AG08396 (cell line): Measurements from ENCODE around the gene SFSWAP.
"Not testable (repeated sequence)": the region's sequence is repeated elsewhere in the genome, so short reads cannot be mapped to it uniquely, and the experiment has no call there.

ENCODE experiments used
- DNase-seq: peaks from one replicate; pipeline ENCODE4 v3.0.0; 2012; ENCODE audit warnings: low spot score, mixed read lengths

Gene SFSWAP

GRCh38 chr12:131702573-131702877 lies 8.4 kb upstream of the SFSWAP start:
- no peak for DNase-seq

- DNase-seq = no peak
These were observed 7.7 kb upstream of the SFSWAP start for GRCh38 chr12:131703161-131703560.

GRCh38 chr12:131704509-131704908 lies 6.4 kb upstream of the SFSWAP start:
- DNase-seq = no peak

- DNase-seq = not testable (repeated sequence)
These were observed 4.2 kb upstream of the SFSWAP start for GRCh38 chr12:131706709-131707108.

- DNase-seq = no peak
These were observed 1.7 kb upstream of the SFSWAP start for GRCh38 chr12:131709226-131709625.

GRCh38 chr12:131711551-131712205 lies 788 bp downstream of the SFSWAP start:
- DNase-seq = no peak

GRCh38 chr12:131713349-131713748 lies 2.5 kb downstream of the SFSWAP start:
- no peak for DNase-seq

- no peak for DNase-seq
These were observed 3.9 kb downstream of the SFSWAP start for GRCh38 chr12:131714759-131715158.

- DNase-seq = no peak
These were observed 5.4 kb downstream of the SFSWAP start for GRCh38 chr12:131716282-131716681.

- DNase-seq = no peak
These were observed 9.4 kb downstream of the SFSWAP start for GRCh38 chr12:131720241-131720640.

- no peak for DNase-seq
These were observed 10.0 kb downstream of the SFSWAP start for GRCh38 chr12:131720921-131721320.

GRCh38 chr12:131721548-131721947 lies 10.7 kb downstream of the SFSWAP start:
- DNase-seq = no peak

- no peak for DNase-seq
These were observed 12.6 kb downstream of the SFSWAP start for GRCh38 chr12:131723532-131723931.

- no peak for DNase-seq
These were observed 13.6 kb downstream of the SFSWAP start for GRCh38 chr12:131724534-131724933.

GRCh38 chr12:131725503-131725902 lies 14.6 kb downstream of the SFSWAP start:
- DNase-seq = no peak

GRCh38 chr12:131728720-131729119 lies 17.8 kb downstream of the SFSWAP start:
- DNase-seq = no peak

GRCh38 chr12:131729254-131729955 lies 18.5 kb downstream of the SFSWAP start:
- DNase-seq = no peak

GRCh38 chr12:131732996-131733615 lies 22.2 kb downstream of the SFSWAP start:
- DNase-seq = no peak

- DNase-seq = no peak
These were observed 23.0 kb downstream of the SFSWAP start for GRCh38 chr12:131733874-131734273.

- DNase-seq = no peak
These were observed 23.7 kb downstream of the SFSWAP start for GRCh38 chr12:131734336-131735152.

- DNase-seq = no peak
These were observed 24.2 kb downstream of the SFSWAP start for GRCh38 chr12:131735153-131735456.

GRCh38 chr12:131735476-131736445 lies 24.9 kb downstream of the SFSWAP start:
- no peak for DNase-seq
